Measurements from ENCODE around the gene MUTYH. TPM values are rescaled to one million over a fixed set of nuclear protein-coding genes. Genes with fewer than 3 reads are reported as not detected.

Gene MUTYH
- total RNA-seq, 1 experiment from 2014 or later, result 40.8 TPM

GRCh38 chr1:45340816-45341466 is 701 bp upstream of the MUTYH start:
- H3K4me1 ChIP-seq (ENCODE audit: control insufficient read depth, insufficient read depth, low read length), result peaks cover 19% of the 10 kb centered on the region
- intact Hi-C loops (cut with micrococcal nuclease; ENCODE audit: unreplicated experiment), result no loop called here
- ATAC-seq (no peak), DNase-seq (ENCODE audit: low read depth, low spot score) (no peak)
- in situ Hi-C loops (cut with HindIII; ENCODE audit: low pct_unique_long_range_greater_than_20kb, low sequenced_read_pairs), result no loop called here
- H3K9me3 ChIP-seq (ENCODE audit: control insufficient read depth, insufficient read depth, low read depth, low read length), result no peaks in the 10 kb centered on the region
- peak overlapping the region; percentile 89 to 90 for H3K4me3 ChIP-seq (ENCODE audit: low read depth in 2 of 2, low read length in 2 of 2)
- POLR2A ChIA-PET, result interaction anchor here (0.6 to 0.7 kb wide), 3 partner anchors 62 to 610 kb away, joined by 3 to 4 read pairs (median 4); no protein-coding TSS in a partner anchor
- TF ChIP-seq CTCF (IDR thresholded peaks at IDR 0.05) (no peak), POLR2AphosphoS5 (IDR thresholded peaks at IDR 0.05; ENCODE audit: low read depth, low read length) (no peak), TCF7L2 (IDR thresholded peaks at IDR 0.05; ENCODE audit: low read depth, low read length) (no peak), REST (IDR thresholded peaks at IDR 0.05; ENCODE audit: insufficient read depth in 1 of 2, low read depth in 2 of 2, low read length in 1 of 2) (no peak)
- CTCF ChIA-PET, result interaction anchor here (0.6 to 2.0 kb wide), 3 partner anchors 38 to 346 kb away, joined by 3 to 10 read pairs (median 5); no protein-coding TSS in a partner anchor
- no peaks in the 10 kb centered on the region for H3K27me3 ChIP-seq (ENCODE audit: control insufficient read depth, insufficient read depth, low read length)
- BruUV-seq (replicated peaks), result no TSS peak
- H3K36me3 ChIP-seq (ENCODE audit: control insufficient read depth, insufficient read depth, low read length), result peaks cover 14% of the 10 kb centered on the region
- H3K27ac ChIP-seq (ENCODE audit: low read length), result peak overlapping the region; percentile 98

GRCh38 chr1:45337630-45338325 is 2.5 kb downstream of the MUTYH start:
- peaks cover 19% of the 10 kb centered on the region for H3K4me1 ChIP-seq (ENCODE audit: control insufficient read depth, insufficient read depth, low read length)
- ATAC-seq (no peak), DNase-seq (ENCODE audit: low read depth, low spot score) (no peak)
- intact Hi-C loops (cut with micrococcal nuclease; ENCODE audit: unreplicated experiment) (no loop called here), in situ Hi-C loops (cut with HindIII; ENCODE audit: low pct_unique_long_range_greater_than_20kb, low sequenced_read_pairs) (no loop called here)
- H3K9me3 ChIP-seq (ENCODE audit: control insufficient read depth, insufficient read depth, low read depth, low read length), result no peaks in the 10 kb centered on the region
- POLR2A ChIA-PET, result no interaction called here
- CTCF ChIA-PET, result no interaction called here
- H3K27me3 ChIP-seq (ENCODE audit: control insufficient read depth, insufficient read depth, low read length), result no peaks in the 10 kb centered on the region
- H3K27ac ChIP-seq (ENCODE audit: low read length), result no peak overlapping the region
- no TSS peak for BruUV-seq (replicated peaks)
- H3K4me3 ChIP-seq (ENCODE audit: low read depth in 2 of 2, low read length in 2 of 2), result no peak overlapping the region
- TF ChIP-seq SIN3A (IDR thresholded peaks at IDR 0.05; ENCODE audit: borderline replicate concordance, insufficient read depth, low read depth, low read length) (no peak), CTCF (IDR thresholded peaks at IDR 0.05) (no peak), REST (IDR thresholded peaks at IDR 0.05; ENCODE audit: insufficient read depth in 1 of 2, low read depth in 2 of 2, low read length in 1 of 2) (no peak)
- peaks cover 6% of the 10 kb centered on the region for H3K36me3 ChIP-seq (ENCODE audit: control insufficient read depth, insufficient read depth, low read length)
